Stomach smooth muscle (tissue), 2 donors: ENCODE data around the gene DYNLT2.
A peak's percentile ranks its signal among the peaks of the same experiment; 100 is the strongest.

Experiments used
- H3K27ac ChIP-seq: one replicate; pipeline ENCODE4 v1.7.0; 2013; ENCODE audit warnings: mild to moderate bottlenecking, low read length, inconsistent platforms
- H3K27me3 ChIP-seq, 2 donors: one replicate each; pipeline ENCODE4 v1.7.0; 2013; ENCODE audit warnings: low read length in 2 of 2; ENCODE audit not compliant: insufficient read depth in 2 of 2, control insufficient read depth in 1 of 2
- H3K36me3 ChIP-seq, 2 donors: one replicate each; pipeline ENCODE4 v1.7.0; 2013; ENCODE audit warnings: low read length in 2 of 2; ENCODE audit not compliant: control insufficient read depth in 2 of 2, insufficient read depth in 2 of 2
- H3K4me1 ChIP-seq: one replicate; pipeline ENCODE4 v1.7.0; 2013; ENCODE audit warnings: low read length; ENCODE audit not compliant: control insufficient read depth, insufficient read depth
- H3K4me3 ChIP-seq, 2 donors: one replicate each; pipeline ENCODE4 v1.7.0; 2013; ENCODE audit warnings: low read length in 2 of 2
- H3K9ac ChIP-seq, 2 donors: one replicate each; pipeline ENCODE4 v1.7.0; 2013; ENCODE audit warnings: low read length in 2 of 2, mild to moderate bottlenecking in 1 of 2
- H3K9me3 ChIP-seq, 2 donors: one replicate each; pipeline ENCODE4 v1.7.0; 2013; ENCODE audit warnings: low read length in 2 of 2; ENCODE audit not compliant: control insufficient read depth in 2 of 2
- donor health status: healthy.
- donor health status: Pancreatic carcinoma.

The DYNLT2 gene

DNA sequence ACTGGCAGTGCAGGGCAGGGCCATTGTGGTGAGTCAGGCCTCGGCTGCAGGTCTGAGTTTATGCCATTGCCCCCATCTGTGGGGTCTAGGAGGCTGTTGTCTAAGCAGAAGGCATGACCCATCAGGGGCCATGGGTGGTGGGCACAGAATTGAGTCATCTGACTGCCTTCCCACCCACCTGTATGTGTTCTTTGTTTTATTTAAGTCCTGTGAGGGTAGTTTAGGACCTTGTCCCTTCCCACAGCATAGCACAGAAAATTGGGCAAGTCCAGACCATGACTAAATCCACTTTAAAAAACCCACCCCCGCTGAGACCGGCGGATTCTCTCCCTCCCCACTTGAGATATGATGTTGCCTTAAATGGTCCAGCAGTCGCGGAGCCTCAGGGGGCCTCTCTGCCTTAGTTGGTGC lies 40.4 kb upstream of the DYNLT2 start:
- Histone ChIP-seq H3K9ac (no peak overlapping the region), H3K4me3 (no peak overlapping the region), H3K36me3 (no peaks in the 10 kb centered on the region), H3K9me3 (no peaks in the 10 kb centered on the region), H3K27ac (no peak overlapping the region), H3K4me1 (peaks cover 18% of the 10 kb centered on the region), H3K27me3 (no peaks in the 10 kb centered on the region)

DNA sequence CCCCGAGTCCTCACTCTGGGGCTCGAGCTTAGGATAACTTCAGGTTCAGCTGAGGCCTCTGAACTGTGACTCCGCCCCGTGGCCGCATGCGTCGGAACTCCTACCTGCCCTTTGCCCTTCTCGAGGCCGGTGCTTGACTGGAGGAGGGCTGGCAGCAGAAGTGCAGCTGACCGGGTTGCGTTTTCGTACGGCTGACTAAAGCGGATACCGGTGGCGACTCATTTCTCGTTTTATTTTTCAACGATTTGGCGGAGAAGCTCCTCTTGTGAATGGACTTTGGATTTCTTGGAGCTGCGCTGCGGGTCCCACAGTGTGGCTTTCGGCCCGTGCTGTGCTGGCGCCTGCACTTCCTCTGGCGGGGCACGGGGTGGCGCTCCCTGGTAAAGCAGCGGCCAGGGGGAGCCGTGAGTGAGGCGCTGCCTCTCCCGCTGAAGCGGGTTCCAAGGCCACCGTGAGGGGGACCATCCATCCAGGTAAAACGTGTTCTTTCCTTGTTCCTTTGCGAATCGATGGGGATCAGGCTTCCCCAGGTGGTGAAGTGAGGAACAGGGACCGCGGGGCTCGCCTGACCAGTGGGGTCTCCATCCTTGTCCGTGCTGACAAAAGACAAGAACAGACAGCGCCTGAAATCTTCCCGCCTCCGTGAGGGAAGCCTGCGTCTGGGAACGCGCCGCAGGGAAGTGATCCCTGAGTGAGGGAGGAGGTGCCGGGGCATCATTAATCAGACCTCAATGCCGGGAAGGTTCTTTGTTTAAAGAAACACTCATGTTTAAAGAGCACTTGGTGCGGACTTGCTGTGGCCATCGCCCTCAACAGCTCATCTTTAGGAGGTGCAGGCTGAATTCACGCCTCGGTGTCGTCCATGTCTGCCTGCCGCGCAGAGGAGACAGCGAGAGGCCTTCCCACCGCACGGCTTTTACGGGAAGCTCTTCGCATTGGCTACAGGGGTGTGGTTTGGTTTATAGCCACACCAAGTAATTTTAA lies 38.9 kb upstream of the DYNLT2 start:
- Histone ChIP-seq H3K36me3 (no peaks in the 10 kb centered on the region), H3K9ac (peak overlapping the region; percentile 65 to 78), H3K4me1 (peaks cover 18% of the 10 kb centered on the region), H3K27me3 (no peaks in the 10 kb centered on the region), H3K4me3 (peak overlapping the region; percentile 74 to 82), H3K27ac (peak overlapping the region; percentile 66), H3K9me3 (no peaks in the 10 kb centered on the region)

DNA sequence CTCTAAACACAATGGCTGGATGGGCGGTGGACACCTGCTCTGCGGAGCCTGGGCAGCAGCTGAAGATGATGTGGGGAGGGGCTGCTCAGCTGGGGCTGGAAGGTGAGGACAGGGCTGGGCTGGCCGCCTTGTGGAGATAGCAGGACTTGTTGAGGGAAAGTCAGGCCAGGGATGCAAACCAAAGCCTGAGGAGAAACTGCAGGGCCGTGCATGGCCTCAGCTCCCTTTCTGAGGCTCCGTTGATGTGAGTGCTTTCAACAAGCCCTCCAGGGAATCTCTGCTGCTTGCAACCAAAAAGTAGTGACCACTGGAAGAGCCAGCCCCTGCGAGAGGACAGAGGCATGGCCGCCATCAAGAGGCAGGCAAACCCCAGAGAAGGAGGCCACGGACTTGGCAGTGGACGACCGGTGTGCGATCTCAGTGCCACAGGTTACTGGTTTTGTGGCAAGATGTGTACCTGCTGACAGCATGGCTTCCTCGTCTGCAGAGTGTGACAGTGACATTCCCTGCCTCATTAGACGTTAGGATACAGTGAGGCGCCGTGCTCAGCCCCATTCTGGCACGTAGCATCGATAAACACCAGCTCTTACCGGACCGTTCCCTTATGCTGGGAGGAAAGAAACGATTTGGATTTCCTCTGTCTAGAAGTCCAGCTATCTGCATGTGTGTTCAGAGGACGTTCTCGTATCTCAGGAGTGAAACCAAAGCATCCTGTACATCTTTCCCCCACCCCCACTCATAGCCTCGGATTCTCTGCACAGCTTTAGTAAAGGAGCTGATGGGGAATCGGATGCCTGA lies 38.0 kb upstream of the DYNLT2 start:
- H3K27me3 ChIP-seq, result no peaks in the 10 kb centered on the region
- H3K4me1 ChIP-seq, result peaks cover 20% of the 10 kb centered on the region
- no peaks in the 10 kb centered on the region for H3K36me3 ChIP-seq
- H3K9ac ChIP-seq, result peak overlapping the region; percentile 65 to 78
- H3K27ac ChIP-seq, result peak overlapping the region; percentile 66
- H3K4me3 ChIP-seq, result peak overlapping the region; percentile 74 to 82
- no peaks in the 10 kb centered on the region for H3K9me3 ChIP-seq

DNA sequence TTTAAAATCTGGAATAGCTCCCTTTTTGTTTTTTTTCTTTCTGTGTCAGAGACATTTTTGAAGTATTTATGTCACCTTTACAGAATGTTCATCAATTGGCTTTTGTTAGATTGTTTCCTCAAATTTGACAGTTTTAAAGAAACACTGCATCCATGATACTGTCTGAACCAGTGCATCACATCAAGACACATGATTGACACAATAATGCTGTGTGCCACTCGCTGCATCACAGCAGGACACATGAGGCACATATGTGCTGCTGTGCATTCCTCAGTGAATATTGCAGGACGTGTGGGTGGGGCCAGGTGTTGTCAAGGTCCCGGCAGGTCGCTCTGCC lies 37.4 kb upstream of the DYNLT2 start:
- H3K9me3 ChIP-seq, result no peaks in the 10 kb centered on the region
- no peak overlapping the region for H3K9ac ChIP-seq
- no peak overlapping the region for H3K27ac ChIP-seq
- H3K4me1 ChIP-seq, result peaks cover 20% of the 10 kb centered on the region
- H3K4me3 ChIP-seq, result no peak overlapping the region
- H3K27me3 ChIP-seq, result no peaks in the 10 kb centered on the region
- H3K36me3 ChIP-seq, result no peaks in the 10 kb centered on the region

DNA sequence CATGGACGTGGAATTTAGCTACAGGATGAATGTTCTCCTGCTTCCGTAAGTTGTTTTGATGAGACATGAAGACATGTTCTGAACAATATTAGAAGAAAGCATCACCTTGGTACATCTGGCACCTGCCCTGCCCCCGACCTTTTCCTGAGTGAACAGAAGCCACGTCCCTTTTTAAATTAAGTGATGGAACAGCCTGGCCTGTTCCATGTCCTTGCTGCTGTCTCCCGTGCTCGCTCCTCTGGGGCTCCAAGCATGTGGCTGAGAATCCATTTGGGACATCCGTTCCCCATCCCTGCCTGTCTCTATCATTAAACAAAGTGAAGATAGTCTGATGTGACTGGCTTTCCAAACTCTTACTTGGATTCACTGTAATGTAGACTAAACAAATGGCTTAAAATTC lies 36.4 kb upstream of the DYNLT2 start:
- peaks cover 21% of the 10 kb centered on the region for H3K4me1 ChIP-seq

DNA sequence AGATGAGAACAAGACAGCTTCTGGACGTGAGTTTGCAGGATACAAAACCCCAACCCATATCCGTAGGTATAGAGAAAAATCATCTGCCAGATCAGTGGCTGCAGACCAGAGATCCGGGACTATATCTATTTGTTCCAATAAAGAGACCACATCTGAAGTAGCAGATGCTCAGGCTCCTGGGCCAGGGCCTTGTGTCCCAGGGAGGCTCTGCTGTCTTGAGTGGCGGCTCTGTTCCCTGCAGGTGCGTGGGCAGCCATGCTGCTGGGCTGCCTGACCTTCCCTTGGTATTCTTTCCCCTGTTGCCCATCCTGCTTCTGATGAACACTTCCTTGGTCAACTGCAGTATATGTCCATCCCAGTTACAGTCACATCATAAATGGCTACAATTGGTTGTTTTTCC lies 35.0 kb upstream of the DYNLT2 start:
- H3K27me3 ChIP-seq, result no peaks in the 10 kb centered on the region
- peaks cover 21% of the 10 kb centered on the region for H3K4me1 ChIP-seq
- H3K4me3 ChIP-seq, result no peak overlapping the region
- H3K27ac ChIP-seq, result no peak overlapping the region
- no peaks in the 10 kb centered on the region for H3K9me3 ChIP-seq
- H3K9ac ChIP-seq, result no peak overlapping the region
- peaks cover 0 to 3% of the 10 kb centered on the region in 2 donors for H3K36me3 ChIP-seq

More for the DNA sequence above, 36.4 kb upstream of the DYNLT2 start:
- Histone ChIP-seq H3K4me3 (no peak overlapping the region), H3K36me3 (peaks cover 0 to 3% of the 10 kb centered on the region in 2 donors), H3K27ac (no peak overlapping the region), H3K9me3 (no peaks in the 10 kb centered on the region), H3K9ac (no peak overlapping the region), H3K27me3 (no peaks in the 10 kb centered on the region)

DNA sequence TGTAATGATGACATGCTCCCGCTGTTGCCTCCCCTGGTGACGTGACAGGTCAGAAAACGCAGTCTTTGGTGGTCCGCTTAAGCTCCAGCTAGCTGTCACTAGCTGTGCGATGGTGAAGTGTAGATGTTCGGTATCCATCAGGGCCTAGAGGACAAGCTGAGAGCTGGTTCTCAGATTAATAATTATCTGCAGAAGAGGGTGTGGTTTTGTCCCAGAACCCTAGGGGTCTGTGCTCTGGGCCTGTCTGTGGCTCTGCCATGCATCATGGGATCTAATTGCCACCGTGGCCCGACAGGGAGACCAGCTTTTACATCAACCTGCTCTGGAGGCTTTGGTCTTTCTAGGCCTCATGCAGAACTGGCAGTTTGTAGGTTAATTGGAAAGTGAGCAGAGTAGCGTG lies 34.2 kb upstream of the DYNLT2 start:
- H3K4me1 ChIP-seq, result peaks cover 19% of the 10 kb centered on the region
- no peaks in the 10 kb centered on the region for H3K27me3 ChIP-seq
- peaks cover 0 to 3% of the 10 kb centered on the region in 2 donors for H3K36me3 ChIP-seq
- no peak overlapping the region for H3K4me3 ChIP-seq
- no peak overlapping the region for H3K27ac ChIP-seq
- H3K9ac ChIP-seq, result no peak overlapping the region
- H3K9me3 ChIP-seq, result no peaks in the 10 kb centered on the region

DNA sequence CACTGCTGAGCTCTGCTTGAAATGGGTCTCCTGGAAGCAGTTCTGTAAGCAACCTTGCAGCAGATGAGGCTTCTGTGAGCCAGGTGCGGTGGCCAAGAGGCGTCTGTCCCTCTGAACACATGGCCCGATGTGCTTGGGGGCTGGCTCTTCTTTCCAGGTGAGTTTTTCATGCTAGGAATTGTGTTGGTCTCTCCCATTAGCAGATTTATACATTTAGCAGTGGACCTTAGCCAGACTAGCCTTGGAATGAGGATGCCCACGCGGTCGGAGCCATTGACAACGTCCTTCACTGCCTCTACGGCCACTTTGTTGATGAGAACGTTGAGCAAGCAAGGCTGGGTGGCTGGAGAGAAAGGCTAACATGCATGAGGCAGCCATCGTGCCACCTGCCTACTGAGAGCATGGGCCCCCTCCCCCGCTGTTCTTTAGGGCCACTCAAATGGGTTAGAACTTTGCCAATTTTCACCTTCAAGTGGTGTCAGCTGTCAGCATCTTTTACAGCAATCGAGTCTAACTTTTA lies 33.5 kb upstream of the DYNLT2 start:
- Histone ChIP-seq H3K4me3 (no peak overlapping the region), H3K27ac (no peak overlapping the region), H3K4me1 (peaks cover 12% of the 10 kb centered on the region), H3K36me3 (peaks cover 5 to 8% of the 10 kb centered on the region in 2 donors), H3K27me3 (no peaks in the 10 kb centered on the region), H3K9ac (no peak overlapping the region), H3K9me3 (no peaks in the 10 kb centered on the region)

DNA sequence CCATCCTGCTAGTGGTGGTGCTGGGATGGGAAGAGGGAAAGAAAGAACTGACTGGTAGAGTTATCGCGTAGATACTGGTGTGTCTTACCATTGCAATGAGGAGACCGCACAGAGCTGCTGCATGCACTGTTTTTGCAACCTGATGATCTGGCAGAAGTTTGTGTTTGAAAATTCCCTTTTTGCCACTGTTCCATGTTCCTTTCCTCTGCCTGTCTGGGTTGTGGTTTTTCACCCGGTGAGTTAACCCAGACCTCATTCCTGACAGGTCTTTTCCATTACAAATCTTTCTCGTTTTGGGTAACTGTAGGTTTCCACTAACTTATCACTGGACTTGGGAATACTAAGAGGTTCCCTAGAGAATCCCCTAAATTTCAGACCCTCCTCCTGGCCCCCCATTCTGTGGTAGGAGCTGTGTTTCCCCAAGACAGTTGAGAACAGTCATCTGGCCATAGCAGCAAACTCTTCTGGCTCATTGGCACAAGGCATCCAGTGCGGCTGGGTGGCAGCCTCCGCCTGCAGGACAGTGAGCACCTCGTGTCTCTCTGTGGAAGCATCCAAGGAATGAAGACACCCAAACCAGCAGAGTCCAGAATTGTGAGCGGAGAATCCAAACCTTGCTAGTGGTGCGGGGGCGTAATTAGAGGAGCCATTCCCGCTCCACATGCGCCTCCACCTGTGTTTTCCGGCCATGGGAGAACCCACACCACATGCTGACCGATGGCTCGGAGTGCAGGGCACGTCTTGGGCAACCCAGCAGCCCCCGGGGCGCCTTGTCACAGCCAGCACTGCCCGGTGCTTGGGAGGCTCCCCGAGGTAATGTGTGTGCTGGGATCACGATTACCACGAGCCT lies 32.8 kb upstream of the DYNLT2 start:
- no peaks in the 10 kb centered on the region for H3K9me3 ChIP-seq
- no peak overlapping the region for H3K4me3 ChIP-seq

DNA sequence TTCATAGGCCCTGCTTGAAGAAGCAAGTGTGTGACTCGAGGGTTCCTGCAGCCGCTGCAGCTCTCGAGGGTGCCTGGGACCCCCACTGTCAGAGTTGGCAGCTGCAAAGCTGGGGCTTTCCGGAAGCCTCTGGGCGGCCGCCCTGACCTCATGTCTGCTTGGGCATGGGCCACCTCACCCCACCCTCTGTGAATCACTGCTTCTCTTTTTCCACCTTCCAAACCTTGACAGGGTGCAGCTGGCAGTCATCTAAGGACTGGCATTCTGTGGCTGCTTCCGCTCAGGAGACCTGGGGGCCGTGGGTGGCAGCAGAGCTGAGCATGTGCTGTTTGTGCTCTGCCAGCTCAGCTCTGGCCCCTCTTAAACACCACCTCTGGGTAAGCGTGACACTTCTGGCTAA lies 32.0 kb upstream of the DYNLT2 start:
- H3K9me3 ChIP-seq, result no peaks in the 10 kb centered on the region
- no peak overlapping the region for H3K4me3 ChIP-seq
- peaks cover 4% of the 10 kb centered on the region for H3K4me1 ChIP-seq
- H3K27me3 ChIP-seq, result no peaks in the 10 kb centered on the region
- H3K9ac ChIP-seq, result no peak overlapping the region
- peaks cover 11 to 12% of the 10 kb centered on the region in 2 donors for H3K36me3 ChIP-seq
- H3K27ac ChIP-seq, result no peak overlapping the region

More for the DNA sequence above, 32.8 kb upstream of the DYNLT2 start:
- peaks cover 9 to 10% of the 10 kb centered on the region in 2 donors for H3K36me3 ChIP-seq
- no peak overlapping the region for H3K27ac ChIP-seq
- H3K9ac ChIP-seq, result no peak overlapping the region
- H3K4me1 ChIP-seq, result peaks cover 5% of the 10 kb centered on the region
- H3K27me3 ChIP-seq, result no peaks in the 10 kb centered on the region
